Stimulated activated CD4-positive, alpha-beta T cell treated with anti-CD3 and anti-CD28 coated beads, Interleukin-1b, Interleukin-23, amount 100 ng/mL, for 1 hour (primary cell): ENCODE results near the gene EDEM1.
"Not testable (repeated sequence)": the region's sequence is repeated elsewhere in the genome, so short reads cannot be mapped to it uniquely, and the experiment has no call there.

Experiments used
- DNase-seq, 2 donors: peaks; one replicate each; pipeline ENCODE4 v3.0.0-alpha.2; 2020; ENCODE audit warnings: low read depth in 2 of 2

The EDEM1 gene

GRCh38 chr3:5172018-5172417 is 15.5 kb upstream of the EDEM1 start:
- DNase-seq = no peak

GRCh38 chr3:5179036-5179435 is 8.5 kb upstream of the EDEM1 start:
- DNase-seq = not testable (repeated sequence)

GRCh38 chr3:5181469-5182141 is 5.9 kb upstream of the EDEM1 start:
- no peak for DNase-seq

- not testable (repeated sequence) for DNase-seq
These were observed 3.8 kb upstream of the EDEM1 start for GRCh38 chr3:5183714-5184113.

GRCh38 chr3:5184499-5184898 is 3.0 kb upstream of the EDEM1 start:
- DNase-seq = no peak

- no peak for DNase-seq
These were observed 2.3 kb upstream of the EDEM1 start for GRCh38 chr3:5185093-5185673.

- DNase-seq = no peak
These were observed 1.2 kb upstream of the EDEM1 start for GRCh38 chr3:5186089-5186857.

- DNase-seq = no peak
These were observed 700 bp upstream of the EDEM1 start for GRCh38 chr3:5186858-5187155.

- DNase-seq = no peak
These were observed 462 bp downstream of the EDEM1 start for GRCh38 chr3:5187920-5188418.

GRCh38 chr3:5188419-5189221 is 1.1 kb downstream of the EDEM1 start:
- DNase-seq = no peak

- DNase-seq = no peak
These were observed 2.8 kb downstream of the EDEM1 start for GRCh38 chr3:5190147-5190791.

GRCh38 chr3:5191555-5192304 is 4.2 kb downstream of the EDEM1 start:
- no peak for DNase-seq

- no peak for DNase-seq
These were observed 5.3 kb downstream of the EDEM1 start for GRCh38 chr3:5192571-5193365.

GRCh38 chr3:5194341-5194740 is 6.8 kb downstream of the EDEM1 start:
- DNase-seq = no peak

- DNase-seq = no peak
These were observed 7.4 kb downstream of the EDEM1 start for GRCh38 chr3:5194801-5195509.

- DNase-seq = no peak
These were observed 8.1 kb downstream of the EDEM1 start for GRCh38 chr3:5195605-5196004.

- DNase-seq = no peak
These were observed 9.5 kb downstream of the EDEM1 start for GRCh38 chr3:5197022-5197421.

GRCh38 chr3:5197470-5198312 is 10.2 kb downstream of the EDEM1 start:
- DNase-seq = no peak

GRCh38 chr3:5198313-5198677 is 10.8 kb downstream of the EDEM1 start:
- DNase-seq = no peak
